BLaER1 (cell line): ENCODE measurements around the gene LGALS1.

Experiments used
- H3K27ac ChIP-seq: shearing (Covaris generic); formaldehyde crosslinking; 2 replicates; pipeline ENCODE4 v1.8.1; 2022
- H3K27me3 ChIP-seq: shearing (Covaris generic); formaldehyde crosslinking; 2 replicates; pipeline ENCODE4 v1.8.1; 2022
- H3K36me3 ChIP-seq: shearing (Covaris generic); formaldehyde crosslinking; 2 replicates; pipeline ENCODE4 v1.8.1; 2022
- H3K4me1 ChIP-seq: shearing (Covaris generic); formaldehyde crosslinking; 2 replicates; pipeline ENCODE4 v1.8.1; 2022
- H3K4me2 ChIP-seq: shearing (Covaris generic); formaldehyde crosslinking; 2 replicates; pipeline ENCODE4 v1.8.1; 2022
- H3K4me3 ChIP-seq: shearing (Covaris generic); formaldehyde crosslinking; 2 replicates; pipeline ENCODE4 v1.8.1; 2022
- H3K9ac ChIP-seq: shearing (Covaris generic); formaldehyde crosslinking; 2 replicates; pipeline ENCODE4 v1.8.1; 2022
- H3K9me3 ChIP-seq: shearing (Covaris generic); formaldehyde crosslinking; 2 replicates; pipeline ENCODE4 v1.8.1; 2022
- H4K20me1 ChIP-seq: shearing (Covaris generic); formaldehyde crosslinking; 2 replicates; pipeline ENCODE4 v1.8.1; 2022
- Cebpa-rat ChIP-seq: shearing (Covaris generic); IDR thresholded peaks from 2 replicates; pipeline ENCODE4 v1.8.1; 2022

Gene LGALS1

DNA sequence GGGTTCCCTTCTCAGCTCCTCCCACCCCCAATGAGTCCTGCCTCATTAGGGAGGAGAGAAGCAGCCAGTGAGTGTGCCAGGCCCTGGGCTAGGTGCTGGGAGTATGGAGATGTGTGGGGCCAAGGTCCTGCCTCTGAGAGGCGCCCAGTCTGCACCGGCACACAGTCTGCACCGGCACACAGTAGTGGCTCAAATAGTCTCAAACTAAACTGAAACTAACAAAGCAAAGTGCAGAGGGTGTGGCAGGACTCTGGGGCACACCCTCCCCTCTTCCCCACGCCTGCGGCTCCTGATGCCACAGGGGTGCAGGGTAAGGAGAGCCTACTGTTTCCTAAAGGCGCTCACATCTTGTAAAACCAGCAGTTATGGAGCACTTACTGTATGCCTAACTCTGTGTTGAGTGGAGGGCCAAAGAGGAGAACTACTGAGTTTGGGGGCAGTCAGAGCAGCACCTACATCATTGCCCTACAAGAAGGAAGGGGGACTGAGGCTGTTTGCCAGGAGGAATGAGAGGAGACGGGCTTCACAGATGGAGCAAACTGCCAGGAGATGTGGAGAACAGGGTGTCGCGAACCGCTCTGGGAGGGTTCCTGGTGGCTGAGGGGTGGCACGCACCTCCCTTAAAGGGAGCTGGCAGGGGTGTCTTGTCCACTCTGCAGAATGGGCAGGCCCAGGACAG lies 36.9 kb upstream of the LGALS1 start:
- H4K20me1 ChIP-seq = peaks cover 21% of the 10 kb centered on the region; the same call in 1 of the 2 replicates
- H3K27me3 ChIP-seq = no peaks in the 10 kb centered on the region
- no peaks in the 10 kb centered on the region for H3K9me3 ChIP-seq
- peaks cover 89% of the 10 kb centered on the region for H3K4me1 ChIP-seq
- H3K27ac ChIP-seq = peak overlapping the region; percentile 92
- H3K4me2 ChIP-seq = peak overlapping the region; percentile 90
- H3K4me3 ChIP-seq = peak overlapping the region; percentile 76
- no peak for TF ChIP-seq Cebpa-rat
- H3K36me3 ChIP-seq = peaks cover 19% of the 10 kb centered on the region
- H3K9ac ChIP-seq = peak overlapping the region; percentile 90

DNA sequence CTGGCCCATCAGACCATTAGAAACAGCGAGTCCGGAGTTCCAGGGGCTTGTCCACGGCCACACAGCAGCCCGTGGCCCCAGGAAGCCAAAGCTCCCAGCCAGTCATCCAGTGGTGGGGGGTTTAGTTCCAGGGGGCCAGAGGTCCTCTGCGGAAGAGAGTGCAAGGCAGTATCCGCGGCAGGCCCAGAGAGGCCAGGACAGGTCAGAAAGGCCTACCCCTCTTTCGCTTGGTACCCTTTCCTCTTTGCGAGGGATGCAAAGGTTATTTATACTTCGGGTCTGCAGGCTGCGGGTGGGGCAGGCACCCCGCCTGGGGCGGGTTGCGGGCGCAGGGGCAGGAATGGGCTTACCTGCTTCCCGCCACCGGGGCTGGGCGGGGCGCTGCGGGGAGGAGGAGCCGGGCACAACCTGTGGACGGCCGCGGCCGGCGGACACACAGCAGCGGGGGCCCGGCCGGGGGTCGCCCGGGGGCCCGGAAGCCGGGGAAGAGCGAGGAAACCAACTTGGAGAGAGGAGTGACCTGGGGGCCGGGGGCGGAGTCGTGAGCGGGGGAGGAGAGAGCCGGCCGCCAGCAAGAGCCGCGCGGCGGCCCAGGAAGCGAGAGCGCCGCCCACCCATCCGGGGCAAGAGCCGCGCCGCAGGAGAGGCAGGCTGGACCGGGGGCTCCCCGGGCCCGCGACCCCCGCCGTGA lies 36.2 kb upstream of the LGALS1 start, which contains the start of gene SH3BP1:
Gene SH3BP1, plus strand, starts transcription at position 600 of the 691 bp plus-strand sequence. CDS start 119 bp downstream, outside the sequence.
- TF ChIP-seq Cebpa-rat = no peak
- H3K36me3 ChIP-seq = peaks cover 26% of the 10 kb centered on the region
- H3K9ac ChIP-seq = peak within 1 kb of the TSS; percentile 90
- H3K4me3 ChIP-seq = peak within 1 kb of the TSS; percentile 76
- H3K27ac ChIP-seq = peak within 1 kb of the TSS; percentile 92
- peaks cover 85% of the 10 kb centered on the region for H3K4me1 ChIP-seq
- H3K27me3 ChIP-seq = no peaks in the 10 kb centered on the region
- peaks cover 25% of the 10 kb centered on the region; the same call in 1 of the 2 replicates for H4K20me1 ChIP-seq
- H3K9me3 ChIP-seq = no peaks in the 10 kb centered on the region
- H3K4me2 ChIP-seq = peak within 1 kb of the TSS; percentile 90

DNA sequence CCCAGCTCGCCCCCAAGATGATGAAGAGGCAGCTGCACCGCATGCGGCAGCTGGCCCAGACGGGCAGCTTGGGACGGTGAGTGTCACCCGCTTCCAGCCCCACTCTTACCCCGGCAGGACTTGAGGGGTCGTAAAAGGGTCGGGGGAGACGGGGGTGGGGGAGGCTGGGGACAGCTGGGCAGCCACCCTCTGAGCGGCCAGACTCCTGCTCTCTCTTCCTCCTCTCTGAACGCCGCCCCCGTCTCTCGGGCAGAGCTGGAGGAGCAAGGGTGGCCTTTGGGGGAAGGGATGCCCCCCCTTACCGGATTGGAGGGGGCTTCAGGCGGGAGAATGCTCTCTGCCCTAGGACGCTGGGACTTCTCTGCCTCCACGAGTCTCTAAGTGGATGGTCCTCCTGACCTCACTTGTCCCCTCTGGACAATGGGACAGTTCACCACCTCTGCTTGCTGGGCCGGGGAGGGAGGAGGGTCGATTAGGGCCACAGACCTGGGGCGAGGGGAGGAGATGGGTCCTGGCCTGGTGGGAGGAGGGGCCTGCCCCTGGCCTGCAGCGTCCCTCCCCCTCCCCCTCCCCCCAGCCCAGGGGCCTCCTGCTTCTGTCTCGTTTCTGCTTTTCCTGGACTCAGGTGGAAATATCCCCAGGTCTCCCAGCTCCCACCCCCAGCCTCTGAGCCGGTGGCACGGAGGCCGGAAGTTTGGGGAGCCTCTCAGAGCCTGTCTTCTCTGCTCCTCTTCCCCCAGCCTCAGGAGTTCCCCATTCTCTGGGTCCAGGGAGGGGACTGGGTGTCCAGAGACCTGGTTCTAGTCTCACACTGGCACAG lies 35.5 kb upstream of the LGALS1 start:
- H3K27ac ChIP-seq = peak overlapping the region; percentile 92
- H3K4me1 ChIP-seq = peaks cover 78% of the 10 kb centered on the region
- no peak for TF ChIP-seq Cebpa-rat
- H3K36me3 ChIP-seq = peaks cover 34% of the 10 kb centered on the region
- H3K9ac ChIP-seq = peak overlapping the region; percentile 90
- peak overlapping the region; percentile 76 for H3K4me3 ChIP-seq
- H3K4me2 ChIP-seq = peak overlapping the region; percentile 90
- H4K20me1 ChIP-seq = peaks cover 25% of the 10 kb centered on the region; the same call in 1 of the 2 replicates
- no peaks in the 10 kb centered on the region for H3K9me3 ChIP-seq
- H3K27me3 ChIP-seq = no peaks in the 10 kb centered on the region

DNA sequence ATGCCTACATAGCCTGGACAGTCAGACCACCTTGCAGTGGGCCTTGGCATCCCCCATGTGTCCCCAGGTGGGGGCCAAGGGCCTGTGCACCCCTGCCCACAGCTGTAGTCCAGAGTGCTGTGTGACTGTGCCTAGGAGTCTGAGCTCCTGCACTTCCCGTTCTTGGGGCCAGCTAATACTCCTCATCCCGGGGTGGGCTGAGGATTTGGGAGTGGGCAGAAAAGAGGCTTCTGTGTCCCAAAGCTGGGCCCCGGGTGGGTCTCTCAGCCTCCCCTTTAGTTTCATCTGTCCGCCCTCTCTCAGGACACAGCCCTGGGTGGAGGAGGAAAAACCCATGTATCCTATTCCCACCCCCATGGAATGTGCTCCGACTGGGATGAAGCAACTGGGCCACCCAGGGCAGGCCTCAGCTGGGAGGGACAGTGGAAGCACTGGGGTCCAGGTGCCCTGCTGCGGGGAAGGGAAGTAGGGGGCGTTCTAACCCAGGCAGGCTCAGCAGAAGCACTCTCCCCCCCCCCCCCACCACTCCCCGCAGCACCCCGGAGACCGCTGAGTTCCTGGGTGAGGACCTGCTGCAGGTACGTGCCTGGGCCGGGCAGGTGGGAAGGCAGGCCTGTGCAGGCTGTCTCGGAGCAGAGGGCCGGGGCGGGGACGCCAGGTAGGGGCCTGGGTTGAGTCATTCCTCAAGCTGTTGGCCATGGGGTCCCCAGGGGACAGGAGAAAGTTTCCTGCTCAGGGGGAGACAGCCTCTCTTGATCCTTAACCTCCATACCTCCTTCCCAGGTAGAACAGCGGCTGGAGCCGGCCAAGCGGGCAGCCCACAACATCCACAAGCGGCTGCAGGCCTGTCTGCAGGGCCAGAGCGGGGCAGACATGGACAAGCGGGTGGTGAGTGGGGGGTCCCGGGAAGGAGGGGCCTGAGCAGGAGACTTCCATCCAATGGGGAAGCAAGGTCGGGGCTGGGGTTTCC lies 34.6 kb upstream of the LGALS1 start:
- peak overlapping the region; percentile 92 for H3K27ac ChIP-seq
- H3K9me3 ChIP-seq = no peaks in the 10 kb centered on the region
- peak overlapping the region; percentile 90 for H3K9ac ChIP-seq
- H3K27me3 ChIP-seq = no peaks in the 10 kb centered on the region
- H3K4me2 ChIP-seq = peak overlapping the region; percentile 90
- no peak for TF ChIP-seq Cebpa-rat
- H3K4me1 ChIP-seq = peaks cover 69% of the 10 kb centered on the region
- H3K4me3 ChIP-seq = peak overlapping the region; percentile 76
- H3K36me3 ChIP-seq = peaks cover 42% of the 10 kb centered on the region
- peaks cover 25% of the 10 kb centered on the region; the same call in 1 of the 2 replicates for H4K20me1 ChIP-seq

DNA sequence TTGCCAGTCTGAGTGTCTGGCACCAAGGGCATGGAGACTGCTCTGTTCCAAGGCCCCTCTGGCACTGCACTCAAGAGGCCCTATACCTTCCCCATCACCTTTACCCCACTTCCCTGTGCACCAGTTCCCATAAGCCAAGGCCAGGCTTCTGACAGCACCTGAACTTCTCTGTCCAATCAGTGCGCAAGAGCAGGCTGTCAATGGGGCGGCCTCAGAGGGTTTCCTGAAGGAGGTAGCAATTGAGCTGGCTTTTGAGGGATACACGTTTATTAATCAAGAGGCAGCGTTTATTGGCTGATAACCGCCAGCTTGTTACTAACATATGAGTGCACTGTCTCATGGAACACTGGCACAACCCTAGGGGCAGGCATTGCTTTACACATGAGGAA lies 33.9 kb upstream of the LGALS1 start:
- H3K9ac ChIP-seq = peak overlapping the region; percentile 90; the same call in 1 of the 2 replicates
- H3K27ac ChIP-seq = 0 out of 2 replicates have a peak overlapping the region, but pooled peaks have one; percentile 92
- peaks cover 25% of the 10 kb centered on the region; the same call in 1 of the 2 replicates for H4K20me1 ChIP-seq
- no peaks in the 10 kb centered on the region for H3K27me3 ChIP-seq
- no peak for TF ChIP-seq Cebpa-rat
- H3K4me3 ChIP-seq = no peak overlapping the region
- peaks cover 49% of the 10 kb centered on the region for H3K36me3 ChIP-seq
- peak overlapping the region; percentile 90 for H3K4me2 ChIP-seq
- H3K9me3 ChIP-seq = no peaks in the 10 kb centered on the region
- peaks cover 62% of the 10 kb centered on the region for H3K4me1 ChIP-seq

DNA sequence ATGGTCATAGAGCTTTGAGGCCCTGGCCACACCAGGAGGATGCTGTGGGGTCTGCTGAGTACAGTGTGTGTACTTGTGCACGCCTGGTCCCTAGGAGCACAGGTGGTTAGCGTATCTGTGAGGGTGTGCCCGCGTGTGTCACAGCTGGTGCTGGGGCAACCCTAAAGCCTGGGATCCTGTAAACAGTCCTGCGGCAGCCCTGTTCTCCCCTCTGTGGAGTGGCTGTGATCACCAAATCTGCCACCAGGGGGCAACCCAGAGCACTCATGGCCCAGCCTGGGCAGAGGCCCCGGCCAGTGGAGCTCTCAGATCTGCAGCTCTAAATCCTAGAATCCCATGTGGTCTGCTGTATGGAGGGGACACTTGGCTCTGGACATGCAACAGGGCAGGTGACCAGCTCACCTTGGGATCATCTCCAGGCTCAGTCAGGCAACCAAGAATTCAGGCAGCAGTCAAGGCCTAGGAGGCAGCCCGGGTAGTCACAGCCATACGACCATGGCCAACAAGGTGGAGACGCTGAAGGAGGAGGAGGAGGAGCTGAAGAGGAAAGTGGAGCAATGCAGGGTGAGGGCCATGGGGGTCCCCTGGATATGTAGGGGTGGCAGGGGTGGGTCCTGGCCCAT lies 32.1 kb upstream of the LGALS1 start:
- Histone ChIP-seq H3K9me3 (no peaks in the 10 kb centered on the region), H3K27me3 (no peaks in the 10 kb centered on the region), H4K20me1 (peaks cover 25% of the 10 kb centered on the region; the same call in 1 of the 2 replicates), H3K4me2 (peak overlapping the region; percentile 32; the same call in 1 of the 2 replicates), H3K36me3 (peaks cover 67% of the 10 kb centered on the region), H3K4me1 (peaks cover 44% of the 10 kb centered on the region), H3K9ac (peak overlapping the region; percentile 34; the same call in 1 of the 2 replicates), H3K27ac (0 out of 2 replicates have a peak overlapping the region, but pooled peaks have one; percentile 0), H3K4me3 (no peak overlapping the region)
- TF ChIP-seq Cebpa-rat = no peak

DNA sequence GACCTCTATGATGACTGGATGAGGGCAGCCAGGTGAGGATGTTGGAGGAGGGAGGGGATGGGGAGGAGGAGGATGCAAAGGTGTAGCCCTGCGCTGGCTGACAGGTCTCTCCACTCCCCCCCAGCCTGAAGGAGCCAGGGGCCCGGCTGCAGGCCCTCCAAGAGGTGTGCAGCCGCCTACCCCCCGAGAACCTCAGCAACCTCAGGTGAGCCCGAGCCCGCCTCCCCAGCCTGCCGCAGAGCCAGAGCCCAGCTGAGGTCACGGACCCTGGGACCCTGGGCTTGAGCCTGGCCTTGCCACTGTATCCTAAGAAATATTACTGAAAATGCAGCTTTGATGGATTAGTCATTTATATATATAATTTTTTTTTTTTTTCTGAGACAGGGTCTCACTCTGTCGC lies 28.1 kb upstream of the LGALS1 start:
- Histone ChIP-seq H3K27me3 (no peaks in the 10 kb centered on the region), H3K9ac (no peak overlapping the region), H3K4me2 (no peak overlapping the region), H3K9me3 (no peaks in the 10 kb centered on the region), H3K27ac (no peak overlapping the region), H3K4me1 (peaks cover 14% of the 10 kb centered on the region), H3K4me3 (no peak overlapping the region), H3K36me3 (peaks cover 94% of the 10 kb centered on the region), H4K20me1 (peaks cover 11% of the 10 kb centered on the region; the same call in 1 of the 2 replicates)
- TF ChIP-seq Cebpa-rat = no peak

DNA sequence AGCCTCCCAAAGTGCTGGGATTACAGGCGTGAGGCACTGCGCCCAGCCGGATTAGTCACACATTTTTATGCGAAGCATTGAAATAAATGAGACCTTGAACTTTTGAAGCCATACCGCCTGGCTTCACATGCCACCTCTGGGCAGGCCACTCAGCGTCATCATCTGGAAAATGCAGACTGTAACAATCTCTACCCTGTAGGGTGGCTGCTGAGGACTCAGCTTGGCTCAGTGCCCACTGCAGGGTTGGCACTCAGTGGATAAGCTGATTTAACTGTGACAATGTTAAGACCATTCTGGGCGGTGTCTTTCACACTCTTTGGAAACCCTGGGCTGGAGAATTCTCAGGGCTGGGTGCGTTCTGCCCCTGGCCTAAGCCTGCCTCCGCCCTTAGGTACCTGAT lies 27.5 kb upstream of the LGALS1 start:
- Histone ChIP-seq H3K27me3 (no peaks in the 10 kb centered on the region), H3K27ac (no peak overlapping the region), H3K36me3 (peaks cover 96% of the 10 kb centered on the region), H3K9ac (no peak overlapping the region), H3K4me3 (no peak overlapping the region), H3K9me3 (no peaks in the 10 kb centered on the region), H3K4me2 (no peak overlapping the region), H3K4me1 (peaks cover 8% of the 10 kb centered on the region; the same call in 1 of the 2 replicates), H4K20me1 (peaks cover 6% of the 10 kb centered on the region; the same call in 1 of the 2 replicates)
- TF ChIP-seq Cebpa-rat = no peak
